ENCODE data around the gene SMARCC2. TPM values are rescaled to one million over a fixed set of nuclear protein-coding genes. Genes with fewer than 3 reads are reported as not detected.

The SMARCC2 gene
- total and polyA plus RNA-seq, 9 of the 15 experiments (the other 6 are each of a cell fraction or from before 2014, with no cell fraction given): 11.9 to 86.0 (median 36.6) TPM

DNA sequence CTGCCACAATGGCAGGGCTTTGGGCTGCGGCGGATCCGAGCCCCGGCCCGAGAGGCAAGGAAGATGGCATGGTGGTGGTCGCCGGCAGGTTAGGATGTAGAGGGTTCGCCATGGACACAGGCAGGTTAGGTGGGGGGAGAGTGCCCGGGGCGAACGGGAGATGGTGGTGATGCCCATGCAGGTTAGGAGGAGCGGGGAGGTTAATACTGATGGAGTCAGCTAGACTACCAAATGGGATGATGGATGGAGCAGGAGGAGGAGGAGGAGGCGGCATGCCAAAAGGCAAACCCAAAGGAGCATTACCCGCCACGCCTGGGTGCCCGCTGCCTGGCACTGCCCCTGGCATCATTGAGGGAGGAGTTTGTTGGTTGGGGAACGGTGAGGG lies 24.9 kb downstream of the SMARCC2 start:
- DNase-seq (ENCODE audit: extremely low read depth in 1 of 4, low spot score in 3 of 4): no peak
- CTCF ChIA-PET (ENCODE audit: low intra/inter-chr PET ratio): no interaction called here
- Histone ChIP-seq H2AFZ (ENCODE audit: low read depth, low read length) (no peak overlapping the region), H3K36me3 (ENCODE audit: control insufficient read depth, insufficient read depth, low read length) (peaks cover 93% of the 10 kb centered on the region), H3K4me2 (ENCODE audit: insufficient read depth, low read length) (no peak overlapping the region), H3K9ac (ENCODE audit: insufficient read depth in 1 of 2, low read depth in 2 of 2, low read length in 2 of 2) (no peak overlapping the region), H3K9me3 (replicated peaks; ENCODE audit: control insufficient read depth, insufficient read depth, low read depth, low read length) (no peaks in the 10 kb centered on the region), H4K20me1 (replicated peaks; ENCODE audit: control insufficient read depth, insufficient read depth, low read length) (peaks cover 30% of the 10 kb centered on the region), H3K27ac (ENCODE audit: extremely low read depth, low read depth, low read length) (no peak overlapping the region), H3K79me2 (ENCODE audit: control insufficient read depth, insufficient read depth, low read length) (peaks cover 19% of the 10 kb centered on the region), H3K4me1 (replicated peaks in 1 of 2; ENCODE audit: control insufficient read depth in 2 of 2, insufficient read depth in 2 of 2, low read length in 2 of 2) (peaks cover 8 to 24% of the 10 kb centered on the region in 2 experiments; a peak in 4 of 5 replicates), H3K27me3 (ENCODE audit: control insufficient read depth in 2 of 2, insufficient read depth in 2 of 2, low read length in 2 of 2) (no peaks in the 10 kb centered on the region), H3K4me3 (no peak overlapping the region), H3K9me1 (ENCODE audit: control insufficient read depth, insufficient read depth, low read length) (peaks cover 3% of the 10 kb centered on the region)
- 95% methylated on average over 16 of the region's 17 CpGs for WGBS (ENCODE audit: insufficient coverage, low coverage, missing lambda C conversion rate)
- intact Hi-C loops (cut with micrococcal nuclease) (no loop called here), in situ Hi-C loops (cut with MboI) (no loop called here)
- no TSS peak for BruUV-seq (replicated peaks)
- FAIRE-seq: no peak
- POLR2A ChIA-PET: interaction anchor here (0.7 to 8.9 kb wide), 8 partner anchors 10 to 139 kb away, joined by 3 to 124 read pairs (median 14); partner anchors contain the start of genes ESYT1, MYL6B, RPL41 and SMARCC2
- no peak for ATAC-seq
- TF ChIP-seq, protein P1, sequence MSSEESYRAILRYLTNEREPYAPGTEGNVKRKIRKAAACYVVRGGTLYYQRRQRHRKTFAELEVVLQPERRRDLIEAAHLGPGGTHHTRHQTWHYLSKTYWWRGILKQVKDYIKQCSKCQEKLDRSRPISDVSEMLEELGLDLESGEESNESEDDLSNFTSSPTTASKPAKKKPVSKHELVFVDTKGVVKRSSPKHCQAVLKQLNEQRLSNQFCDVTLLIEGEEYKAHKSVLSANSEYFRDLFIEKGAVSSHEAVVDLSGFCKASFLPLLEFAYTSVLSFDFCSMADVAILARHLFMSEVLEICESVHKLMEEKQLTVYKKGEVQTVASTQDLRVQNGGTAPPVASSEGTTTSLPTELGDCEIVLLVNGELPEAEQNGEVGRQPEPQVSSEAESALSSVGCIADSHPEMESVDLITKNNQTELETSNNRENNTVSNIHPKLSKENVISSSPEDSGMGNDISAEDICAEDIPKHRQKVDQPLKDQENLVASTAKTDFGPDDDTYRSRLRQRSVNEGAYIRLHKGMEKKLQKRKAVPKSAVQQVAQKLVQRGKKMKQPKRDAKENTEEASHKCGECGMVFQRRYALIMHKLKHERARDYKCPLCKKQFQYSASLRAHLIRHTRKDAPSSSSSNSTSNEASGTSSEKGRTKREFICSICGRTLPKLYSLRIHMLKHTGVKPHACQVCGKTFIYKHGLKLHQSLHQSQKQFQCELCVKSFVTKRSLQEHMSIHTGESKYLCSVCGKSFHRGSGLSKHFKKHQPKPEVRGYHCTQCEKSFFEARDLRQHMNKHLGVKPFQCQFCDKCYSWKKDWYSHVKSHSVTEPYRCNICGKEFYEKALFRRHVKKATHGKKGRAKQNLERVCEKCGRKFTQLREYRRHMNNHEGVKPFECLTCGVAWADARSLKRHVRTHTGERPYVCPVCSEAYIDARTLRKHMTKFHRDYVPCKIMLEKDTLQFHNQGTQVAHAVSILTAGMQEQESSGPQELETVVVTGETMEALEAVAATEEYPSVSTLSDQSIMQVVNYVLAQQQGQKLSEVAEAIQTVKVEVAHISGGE (CRISPR knock-in tag; IDR thresholded peaks at IDR 0.05): no peak
- TF ChIP-seq ZNF143 (CRISPR knock-in tag; IDR thresholded peaks at IDR 0.05) (no peak), POLR2G (IDR thresholded peaks at IDR 0.05; ENCODE audit: low read depth, low read length) (peak; percentile 77), GABPA (tag; conservative IDR thresholded peaks at IDR 0.05; ENCODE audit: low read depth) (no peak), ZHX1 (conservative IDR thresholded peaks at IDR 0.05; ENCODE audit: low read length) (no peak), NR3C1 (CRISPR knock-in tag; IDR thresholded peaks at IDR 0.05) (no peak), RBFOX2 (IDR thresholded peaks at IDR 0.05; ENCODE audit: low read depth, low read length) (peak; percentile 68), POLR2A (conservative IDR thresholded peaks at IDR 0.05) (peak; percentile 20; the same call in 1 of the 2 replicates), POLR2B (IDR thresholded peaks at IDR 0.05; ENCODE audit: low read depth, partially characterized antibody) (peak; percentile 44), POLR3A (IDR thresholded peaks at IDR 0.05; ENCODE audit: borderline replicate concordance, extremely low read depth, insufficient read depth, insufficient read length) (no peak), CREM (IDR thresholded peaks at IDR 0.05; ENCODE audit: low read depth) (no peak)
- TF ChIP-seq, protein P2, sequence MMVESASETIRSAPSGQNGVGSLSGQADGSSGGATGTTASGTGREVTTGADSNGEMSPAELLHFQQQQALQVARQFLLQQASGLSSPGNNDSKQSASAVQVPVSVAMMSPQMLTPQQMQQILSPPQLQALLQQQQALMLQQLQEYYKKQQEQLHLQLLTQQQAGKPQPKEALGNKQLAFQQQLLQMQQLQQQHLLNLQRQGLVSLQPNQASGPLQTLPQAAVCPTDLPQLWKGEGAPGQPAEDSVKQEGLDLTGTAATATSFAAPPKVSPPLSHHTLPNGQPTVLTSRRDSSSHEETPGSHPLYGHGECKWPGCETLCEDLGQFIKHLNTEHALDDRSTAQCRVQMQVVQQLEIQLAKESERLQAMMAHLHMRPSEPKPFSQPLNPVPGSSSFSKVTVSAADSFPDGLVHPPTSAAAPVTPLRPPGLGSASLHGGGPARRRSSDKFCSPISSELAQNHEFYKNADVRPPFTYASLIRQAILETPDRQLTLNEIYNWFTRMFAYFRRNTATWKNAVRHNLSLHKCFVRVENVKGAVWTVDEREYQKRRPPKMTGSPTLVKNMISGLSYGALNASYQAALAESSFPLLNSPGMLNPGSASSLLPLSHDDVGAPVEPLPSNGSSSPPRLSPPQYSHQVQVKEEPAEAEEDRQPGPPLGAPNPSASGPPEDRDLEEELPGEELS (CRISPR knock-in tag; IDR thresholded peaks at IDR 0.05; ENCODE audit: borderline replicate concordance): no peak
- TF ChIP-seq, protein P3, sequence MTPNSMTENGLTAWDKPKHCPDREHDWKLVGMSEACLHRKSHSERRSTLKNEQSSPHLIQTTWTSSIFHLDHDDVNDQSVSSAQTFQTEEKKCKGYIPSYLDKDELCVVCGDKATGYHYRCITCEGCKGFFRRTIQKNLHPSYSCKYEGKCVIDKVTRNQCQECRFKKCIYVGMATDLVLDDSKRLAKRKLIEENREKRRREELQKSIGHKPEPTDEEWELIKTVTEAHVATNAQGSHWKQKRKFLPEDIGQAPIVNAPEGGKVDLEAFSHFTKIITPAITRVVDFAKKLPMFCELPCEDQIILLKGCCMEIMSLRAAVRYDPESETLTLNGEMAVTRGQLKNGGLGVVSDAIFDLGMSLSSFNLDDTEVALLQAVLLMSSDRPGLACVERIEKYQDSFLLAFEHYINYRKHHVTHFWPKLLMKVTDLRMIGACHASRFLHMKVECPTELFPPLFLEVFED (CRISPR knock-in tag; conservative IDR thresholded peaks at IDR 0.05): peak; percentile 76; the same call in 1 of the 2 replicates

Data from K562 (cell line).